Measurements from ENCODE around the gene KCNH1.
"Not testable (repeated sequence)": the region's sequence is repeated elsewhere in the genome, so short reads cannot be mapped to it uniquely, and the experiment has no call there.

The KCNH1 gene

GRCh38 chr1:211101481-211101880 is 32.5 kb downstream of the KCNH1 start:
- DNase-seq (ENCODE audit: low spot score), result no peak

- no peak for DNase-seq (ENCODE audit: low spot score)
Measured at GRCh38 chr1:211099393-211099792, 34.6 kb downstream of the KCNH1 start.

DNA sequence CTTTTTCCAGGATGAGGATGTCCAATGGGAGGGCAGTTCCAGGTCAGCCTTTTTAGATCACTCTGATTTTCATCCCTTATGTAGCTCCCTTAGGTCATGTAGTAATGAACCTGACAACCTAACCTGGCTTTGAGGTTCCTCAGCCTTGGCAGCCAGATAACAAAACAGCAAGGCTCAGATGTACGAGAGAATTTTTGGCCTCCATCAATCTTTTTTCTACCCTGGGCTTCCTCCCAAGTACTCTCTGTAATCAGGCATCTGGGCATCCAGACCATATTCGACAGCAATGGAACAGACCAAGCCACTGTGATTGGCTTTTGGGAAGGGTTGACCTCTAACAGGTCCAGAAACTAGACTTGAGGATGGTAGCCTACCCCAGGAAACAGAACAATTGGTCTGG is 38.6 kb downstream of the KCNH1 start:
- no peak for DNase-seq (ENCODE audit: low spot score)

DNA sequence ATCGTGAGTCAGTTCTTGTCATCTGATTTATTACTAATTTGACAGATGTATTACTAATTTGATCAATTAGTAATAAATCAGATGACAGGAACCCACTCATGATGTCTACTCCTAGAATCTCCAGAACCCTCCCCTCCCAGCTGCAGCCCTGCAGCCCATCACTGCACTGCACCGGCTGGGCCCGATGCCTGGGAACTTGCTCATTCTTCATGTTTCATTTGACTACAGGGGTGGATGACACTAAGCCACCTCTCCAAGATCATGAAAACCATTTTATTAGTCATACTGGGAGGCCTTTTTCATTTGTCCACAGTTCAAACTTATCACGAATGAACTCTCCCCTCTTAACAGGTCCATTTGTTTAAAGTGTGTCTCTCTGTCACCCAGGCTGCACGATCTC is 41.0 kb downstream of the KCNH1 start:
- no peak for DNase-seq (ENCODE audit: low spot score)

DNA sequence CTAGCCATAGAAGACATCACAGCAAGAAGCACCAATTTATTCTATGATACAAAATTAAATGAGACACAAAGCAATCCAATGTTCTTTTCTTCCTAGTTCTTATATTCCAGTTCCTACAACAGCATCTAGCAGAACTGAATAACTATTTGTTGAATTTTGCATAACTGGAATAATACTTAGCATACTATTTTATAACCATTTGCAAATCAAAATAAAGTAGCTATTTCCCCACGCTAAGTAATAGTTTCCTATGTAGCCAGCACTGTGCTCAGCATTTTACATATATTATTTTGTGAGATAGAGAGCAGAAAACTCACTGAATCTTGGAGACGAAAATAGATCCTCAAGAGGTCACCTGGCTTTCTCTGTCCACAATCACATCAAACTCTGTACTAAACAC is 42.1 kb downstream of the KCNH1 start:
- DNase-seq (ENCODE audit: low spot score), result no peak

DNA sequence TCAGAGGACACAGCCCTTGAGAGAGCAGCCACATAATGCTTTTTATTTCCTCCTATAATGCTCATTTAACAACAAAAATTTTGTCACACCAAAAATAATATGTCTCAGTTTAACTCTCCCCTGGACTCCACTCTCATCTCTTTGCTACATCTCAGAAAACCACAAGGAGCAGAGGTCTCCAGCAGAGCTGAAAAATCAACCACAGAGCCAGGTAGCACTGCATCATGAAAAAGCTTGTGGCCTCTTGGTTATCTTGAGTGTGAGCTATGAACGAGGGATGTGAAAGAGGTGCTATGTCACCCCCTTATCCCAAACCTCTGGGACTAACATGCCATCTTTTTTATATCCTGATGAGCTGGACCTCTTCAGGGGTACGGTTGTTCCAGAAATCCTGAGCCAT is 44.4 kb downstream of the KCNH1 start:
- DNase-seq (ENCODE audit: low spot score), result no peak

- DNase-seq (ENCODE audit: low spot score), result no peak
Measured at GRCh38 chr1:211088156-211088555, 45.8 kb downstream of the KCNH1 start.

GRCh38 chr1:211082824-211083223 is 51.1 kb downstream of the KCNH1 start:
- no peak for DNase-seq (ENCODE audit: low spot score)

- DNase-seq (ENCODE audit: low spot score), result not testable (repeated sequence)
Measured at GRCh38 chr1:211081447-211081846, 52.5 kb downstream of the KCNH1 start.

- DNase-seq (ENCODE audit: low spot score), result no peak
Measured at GRCh38 chr1:211068976-211069375, 65.0 kb downstream of the KCNH1 start.

GRCh38 chr1:211066781-211067384 is 67.1 kb downstream of the KCNH1 start:
- DNase-seq (ENCODE audit: low spot score), result no peak

DNA sequence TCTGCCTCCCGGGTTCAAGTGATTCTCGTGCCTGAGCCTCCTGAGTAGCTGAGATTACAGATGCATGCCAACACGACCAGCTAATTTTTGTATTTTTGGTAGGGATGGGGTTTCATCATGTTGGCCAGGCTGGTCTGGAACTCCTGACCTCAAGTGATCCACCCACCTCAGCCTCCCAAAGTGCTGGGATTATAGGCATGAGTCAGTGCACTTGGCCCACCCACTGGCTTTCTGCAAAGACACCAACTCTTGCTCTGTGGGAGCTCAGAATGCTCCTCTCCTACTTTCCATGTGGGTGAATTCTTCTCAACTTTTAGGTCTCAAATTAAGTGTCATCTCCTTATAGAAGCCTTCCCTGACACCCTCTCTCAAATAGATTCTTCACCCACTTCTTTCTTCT is 92.1 kb downstream of the KCNH1 start:
- not testable (repeated sequence) for DNase-seq (ENCODE audit: low spot score)

DNA sequence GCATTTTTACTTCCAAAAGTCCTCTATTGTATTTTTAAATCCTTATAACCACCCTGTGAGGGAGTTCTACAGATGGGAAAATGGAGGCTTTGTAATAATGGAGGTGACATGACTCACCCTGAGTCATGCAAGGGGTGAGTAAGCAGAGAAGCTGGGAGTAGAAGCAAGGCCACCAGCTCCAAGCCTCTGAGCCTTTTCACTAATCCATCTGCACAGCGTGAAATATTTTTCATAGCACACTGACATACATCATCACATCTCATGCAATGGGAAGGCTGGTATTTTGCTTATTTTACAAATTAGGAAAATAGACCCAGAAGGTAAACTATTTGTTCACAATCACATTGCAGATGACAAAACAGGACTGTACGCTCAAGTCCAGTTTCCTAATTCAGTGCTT is 96.9 kb downstream of the KCNH1 start:
- DNase-seq (ENCODE audit: low spot score), result peak; percentile 89

DNA sequence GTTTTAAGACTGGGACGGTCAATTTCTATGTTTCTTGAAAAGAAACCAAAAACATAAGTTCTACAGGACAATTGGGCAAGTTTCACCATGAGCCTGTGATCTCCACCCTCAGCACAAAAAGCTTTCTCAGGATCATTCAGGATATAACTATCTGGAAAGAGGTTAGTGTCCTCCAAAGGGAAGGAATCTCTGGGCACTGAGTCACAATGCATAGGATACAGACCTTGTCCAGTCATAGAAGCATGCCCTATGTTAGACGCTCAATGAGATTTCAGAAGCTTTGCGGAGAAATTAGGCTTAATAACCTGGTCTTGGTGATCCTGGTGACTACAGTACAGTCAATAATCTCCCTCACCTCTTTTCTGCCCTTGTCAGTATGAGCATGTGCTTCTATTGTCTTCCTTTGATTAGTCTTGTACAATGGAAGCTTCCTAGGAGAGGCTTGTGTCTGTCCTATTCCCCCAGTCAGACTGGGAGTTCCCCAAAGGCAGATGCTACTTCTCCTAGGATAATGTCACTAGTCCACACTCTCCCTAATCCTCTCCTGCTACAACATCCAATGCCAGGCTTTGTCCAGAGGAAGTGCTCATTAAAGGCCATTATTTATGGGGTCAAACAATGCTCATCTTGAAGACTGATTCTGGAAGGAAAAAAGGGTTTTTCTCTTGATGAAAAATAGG is 97.4 kb downstream of the KCNH1 start:
- DNase-seq (ENCODE audit: low spot score), result no peak

GRCh38 chr1:211035821-211036380 is 98.0 kb downstream of the KCNH1 start:
- no peak for DNase-seq (ENCODE audit: low spot score)

- no peak for DNase-seq (ENCODE audit: low spot score)
Measured at GRCh38 chr1:211033921-211034525, 99.9 kb downstream of the KCNH1 start.

GRCh38 chr1:211024901-211025300 is 109.0 kb downstream of the KCNH1 start:
- DNase-seq (ENCODE audit: low spot score), result no peak

DNA sequence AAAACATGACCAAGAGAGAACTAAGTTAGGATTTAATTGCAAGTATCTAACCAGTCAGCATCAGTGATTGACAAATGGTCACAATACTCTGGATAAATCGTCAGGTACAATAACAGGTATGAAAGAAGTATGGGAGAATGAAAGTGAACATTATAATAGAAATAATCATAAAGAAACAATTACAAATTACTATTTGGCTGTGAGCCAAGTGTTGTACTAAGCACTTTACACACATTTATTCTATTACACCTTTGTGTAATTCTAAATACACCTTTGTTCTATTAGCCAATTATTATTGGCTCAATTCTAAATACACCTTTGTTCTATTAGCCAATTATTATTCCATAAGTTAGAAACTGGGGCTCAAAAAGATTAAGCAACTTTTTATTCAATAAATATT is 114.7 kb downstream of the KCNH1 start:
- no peak for DNase-seq (ENCODE audit: low spot score)

- DNase-seq (ENCODE audit: low spot score), result no peak
Measured at GRCh38 chr1:211018690-211019089, 115.3 kb downstream of the KCNH1 start.

DNA sequence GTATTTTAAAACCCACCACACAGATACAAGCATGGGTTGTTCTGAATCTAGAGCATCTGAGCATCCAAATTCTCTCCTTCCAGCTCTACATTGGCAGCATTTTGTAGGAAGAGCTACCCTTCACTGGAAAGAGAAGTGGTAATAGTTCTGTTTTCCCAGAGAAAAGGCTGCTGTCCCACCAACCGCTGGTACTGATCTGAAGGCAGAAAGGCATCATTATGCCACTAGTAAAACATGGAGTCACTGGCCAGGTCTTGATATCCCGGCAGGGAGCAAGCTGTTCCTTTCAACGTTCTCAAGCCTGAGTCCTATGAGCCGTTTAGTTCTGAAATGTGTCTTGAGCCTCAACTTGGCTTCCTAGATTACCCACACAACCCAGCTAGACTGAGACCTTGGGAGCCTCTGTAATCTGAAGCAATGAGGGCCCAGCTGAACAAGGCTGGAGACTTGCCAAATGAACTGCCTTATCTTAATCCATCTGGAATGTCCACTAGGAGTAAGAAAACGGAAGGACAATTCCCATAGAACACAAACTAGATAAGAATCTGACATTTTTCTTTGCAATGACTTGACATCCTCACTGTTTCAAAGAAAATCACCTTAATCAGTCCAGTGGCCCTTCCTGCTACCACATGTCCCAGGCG is 116.8 kb downstream of the KCNH1 start:
- DNase-seq (ENCODE audit: low spot score), result no peak

DNA sequence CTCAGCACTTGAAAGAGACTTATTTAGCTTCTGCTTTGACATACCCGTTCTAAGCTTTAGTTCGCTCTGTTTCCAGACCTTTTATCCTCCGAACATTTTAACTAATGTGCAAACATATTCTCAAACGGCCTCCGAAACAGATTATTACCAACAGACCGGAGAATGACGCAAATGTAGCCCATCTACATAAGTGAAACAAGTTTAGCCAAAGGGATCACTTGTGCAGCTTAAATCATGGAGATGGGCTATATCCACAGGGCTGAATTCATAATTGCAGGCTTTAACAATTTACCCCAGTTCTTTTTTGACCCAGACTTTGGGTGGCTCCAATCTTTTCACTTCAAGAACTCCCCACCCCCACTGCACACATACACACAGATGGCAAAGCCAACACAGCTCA is 119.7 kb downstream of the KCNH1 start:
- no peak for DNase-seq (ENCODE audit: low spot score)

DNA sequence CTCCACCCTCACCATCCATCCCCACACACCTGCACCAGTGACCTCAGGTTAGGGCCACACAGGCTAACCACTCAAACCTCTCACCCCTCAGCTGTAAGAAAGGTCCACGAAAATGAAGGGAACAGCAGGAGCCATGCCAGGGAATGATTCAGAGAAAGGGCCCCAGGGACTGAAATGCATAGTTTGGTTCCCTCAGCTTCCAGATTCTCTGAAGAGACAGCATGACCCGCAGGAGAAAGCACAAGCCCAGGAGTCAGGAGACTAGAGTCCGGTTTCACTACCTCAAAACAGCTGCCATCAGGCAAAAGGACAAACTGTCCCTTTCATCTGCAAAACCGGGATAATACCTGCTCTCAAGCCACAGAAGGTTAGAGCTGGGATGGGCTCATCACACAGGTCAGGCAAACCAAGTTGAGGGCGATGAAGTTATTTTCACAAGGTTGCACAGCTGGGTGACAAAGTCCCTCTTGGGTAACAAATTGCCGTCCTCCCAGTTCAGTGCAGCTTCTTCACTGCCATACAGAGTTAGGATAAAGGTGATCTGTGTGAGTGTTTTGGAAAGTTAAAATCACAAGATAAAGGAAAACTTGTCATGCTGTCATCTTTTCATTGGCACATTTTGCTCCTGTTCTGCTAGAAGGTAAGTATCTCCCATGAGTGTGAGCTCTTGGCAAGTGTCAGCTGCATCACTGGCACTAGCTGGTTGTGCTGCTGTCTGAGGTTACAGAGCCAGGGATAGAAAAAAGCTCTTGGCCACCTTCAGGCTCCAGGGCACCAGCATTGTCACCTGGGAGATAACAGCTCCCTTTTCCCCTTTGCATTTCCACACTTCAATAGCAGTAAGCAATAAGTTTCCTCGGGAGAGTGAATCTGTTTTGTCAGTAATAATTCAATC is 120.4 kb downstream of the KCNH1 start:
- DNase-seq (ENCODE audit: low spot score), result peak; percentile 52

All from AG08395 (cell line).